Measurements from ENCODE around the gene CD44. TPM values are rescaled to one million over a fixed set of nuclear protein-coding genes. Genes with fewer than 3 reads are reported as not detected.

The CD44 gene
- total and polyA plus RNA-seq, 11 donors: 3.9 to 210 (median 26.2) TPM

- Histone ChIP-seq H3K36me3 (no peaks in the 10 kb centered on the region), H3K4me1 (peaks cover 0 to 45% (median 26%) of the 10 kb centered on the region in 12 donors), H3K4me3 (no peak overlapping the region), H3K27me3 (no peaks in the 10 kb centered on the region), H3K27ac (no peak overlapping the region), H3K9me3 (no peaks in the 10 kb centered on the region)
- WGBS, 4 donors: 92 to 100% (median 97%) methylated on average over 1 of the region's 1 CpG
- intact Hi-C loops (cut with DNase I): no loop called here
- ATAC-seq (no peak), DNase-seq (no peak)
- TF ChIP-seq, protein P1, sequence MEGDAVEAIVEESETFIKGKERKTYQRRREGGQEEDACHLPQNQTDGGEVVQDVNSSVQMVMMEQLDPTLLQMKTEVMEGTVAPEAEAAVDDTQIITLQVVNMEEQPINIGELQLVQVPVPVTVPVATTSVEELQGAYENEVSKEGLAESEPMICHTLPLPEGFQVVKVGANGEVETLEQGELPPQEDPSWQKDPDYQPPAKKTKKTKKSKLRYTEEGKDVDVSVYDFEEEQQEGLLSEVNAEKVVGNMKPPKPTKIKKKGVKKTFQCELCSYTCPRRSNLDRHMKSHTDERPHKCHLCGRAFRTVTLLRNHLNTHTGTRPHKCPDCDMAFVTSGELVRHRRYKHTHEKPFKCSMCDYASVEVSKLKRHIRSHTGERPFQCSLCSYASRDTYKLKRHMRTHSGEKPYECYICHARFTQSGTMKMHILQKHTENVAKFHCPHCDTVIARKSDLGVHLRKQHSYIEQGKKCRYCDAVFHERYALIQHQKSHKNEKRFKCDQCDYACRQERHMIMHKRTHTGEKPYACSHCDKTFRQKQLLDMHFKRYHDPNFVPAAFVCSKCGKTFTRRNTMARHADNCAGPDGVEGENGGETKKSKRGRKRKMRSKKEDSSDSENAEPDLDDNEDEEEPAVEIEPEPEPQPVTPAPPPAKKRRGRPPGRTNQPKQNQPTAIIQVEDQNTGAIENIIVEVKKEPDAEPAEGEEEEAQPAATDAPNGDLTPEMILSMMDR (IDR thresholded peaks at IDR 0.05): no peak
- no peak for TF ChIP-seq POLR2A (IDR thresholded peaks at IDR 0.05)
Observed at GRCh38 chr11:35112846-35113105, 26.2 kb upstream of the CD44 start.

DNA sequence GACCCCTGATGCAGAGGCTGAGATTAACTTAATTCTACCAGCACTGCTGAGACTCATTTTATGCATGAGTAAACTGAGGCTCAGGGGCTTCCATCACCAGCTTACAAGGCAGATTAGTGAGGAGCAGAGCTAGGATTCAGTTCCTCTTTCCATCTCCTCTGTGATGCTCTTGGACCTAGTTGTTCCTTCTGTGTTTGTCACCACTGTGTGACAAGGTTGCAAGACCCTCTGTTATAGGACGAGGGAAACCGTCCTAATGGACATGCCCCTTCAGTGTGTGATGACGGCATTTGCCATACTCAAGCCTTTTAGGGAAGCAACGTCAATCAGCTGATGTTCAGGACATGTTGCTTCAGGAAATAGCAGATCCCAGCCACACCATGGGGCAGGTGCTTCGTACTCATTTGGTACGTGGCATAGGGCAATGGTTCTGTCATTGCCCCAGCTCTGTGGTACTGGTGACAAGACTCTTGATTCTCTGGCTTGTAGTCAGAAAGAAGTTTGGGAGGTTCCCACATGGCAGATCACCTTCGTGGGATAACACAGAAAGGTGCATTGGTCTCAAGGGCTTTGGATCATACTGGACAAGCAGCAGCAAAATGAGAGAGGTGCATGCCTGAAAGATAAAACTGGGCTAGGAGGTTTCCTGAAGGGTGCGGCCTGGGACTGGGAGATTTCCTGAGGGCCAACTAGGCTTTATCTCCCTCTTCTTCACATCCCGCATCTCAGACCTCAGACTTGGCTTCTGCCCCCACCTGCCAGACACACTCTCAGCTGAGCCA, 23.9 kb upstream of the CD44 start:
- Histone ChIP-seq H3K4me1 (peaks cover 0 to 36% (median 26%) of the 10 kb centered on the region in 12 donors), H3K4me3 (no peak overlapping the region), H3K9me3 (no peaks in the 10 kb centered on the region), H3K27ac (no peak overlapping the region), H3K36me3 (no peaks in the 10 kb centered on the region), H3K27me3 (no peaks in the 10 kb centered on the region)
- intact Hi-C loops (cut with DNase I): no loop called here
- TF ChIP-seq POLR2A (IDR thresholded peaks at IDR 0.05): no peak
- TF ChIP-seq, protein P1 (IDR thresholded peaks at IDR 0.05): no peak
- ATAC-seq: no peak
- 87 to 93% (median 91%) methylated on average over 8 to 9 of the region's 9 CpGs for WGBS, 4 donors
- no peak for DNase-seq

GRCh38 chr11:35115688-35116030, 23.3 kb upstream of the CD44 start:
- TF ChIP-seq POLR2A (IDR thresholded peaks at IDR 0.05): no peak
- TF ChIP-seq, protein P1 (IDR thresholded peaks at IDR 0.05): no peak
- ATAC-seq (no peak), DNase-seq (no peak)
- Histone ChIP-seq H3K27me3 (no peaks in the 10 kb centered on the region), H3K4me1 (peaks cover 0 to 35% (median 25%) of the 10 kb centered on the region in 12 donors), H3K4me3 (no peak overlapping the region), H3K36me3 (no peaks in the 10 kb centered on the region), H3K27ac (no peak overlapping the region), H3K9me3 (no peaks in the 10 kb centered on the region)
- intact Hi-C loops (cut with DNase I): no loop called here
- 82 to 93% (median 90%) methylated on average over 3 to 4 of the region's 4 CpGs for WGBS, 4 donors

- ATAC-seq: peak in 2 of 4 donors; percentile 6 to 25
- Histone ChIP-seq H3K36me3 (no peaks in the 10 kb centered on the region), H3K4me3 (no peak overlapping the region), H3K4me1 (peaks cover 0 to 29% (median 20%) of the 10 kb centered on the region in 12 donors), H3K9me3 (no peaks in the 10 kb centered on the region), H3K27me3 (no peaks in the 10 kb centered on the region), H3K27ac (peak overlapping the region in 5 of 12 donors; percentile 35 to 62 (median 51))
- DNase-seq: no peak
- intact Hi-C loops (cut with DNase I): no loop called here
- TF ChIP-seq POLR2A (IDR thresholded peaks at IDR 0.05): no peak
- TF ChIP-seq, protein P1 (IDR thresholded peaks at IDR 0.05): no peak
- 75 to 87% (median 86%) methylated on average over 5 of the region's 5 CpGs for WGBS, 4 donors
Observed at GRCh38 chr11:35116245-35116644, 22.7 kb upstream of the CD44 start.

Measured in heart left ventricle (tissue), 16 donors.